Measurements from ENCODE around the gene IL22RA2. TPM values are rescaled to one million over a fixed set of nuclear protein-coding genes. Genes with fewer than 3 reads are reported as not detected.

Gene IL22RA2
- polyA plus RNA-seq, 1 donor (not counting 4 experiments of a cell fraction or from before 2014, with no cell fraction given), result 0.03 TPM

GRCh38 chr6:137166247-137167098, 7.0 kb downstream of the IL22RA2 start:
- H2AFZ ChIP-seq (ENCODE audit: control insufficient read depth, low read length), result no peak overlapping the region
- no peaks in the 10 kb centered on the region for H3K36me3 ChIP-seq (ENCODE audit: control insufficient read depth in 2 of 2, extremely low read depth in 1 of 2, insufficient read depth in 2 of 2, low read length in 2 of 2)
- H3K27me3 ChIP-seq (ENCODE audit: control insufficient read depth, extremely low read depth, insufficient read depth, low read length), result no peaks in the 10 kb centered on the region
- dilution Hi-C loops (cut with MboI; ENCODE audit: extremely low pct_ligation_motif_present, low sequenced_read_pairs), result no loop called here
- no peak overlapping the region for H3K27ac ChIP-seq (ENCODE audit: control insufficient read depth, insufficient read depth, low read length)
- H3K4me2 ChIP-seq (ENCODE audit: control insufficient read depth, extremely low read depth, insufficient read depth, low read depth, low read length), result no peak overlapping the region
- FAIRE-seq (no peak), DNase-seq (ENCODE audit: low read depth, low spot score) (no peak)
- no peak overlapping the region for H3K9ac ChIP-seq (ENCODE audit: control insufficient read depth, extremely low read depth, insufficient read depth, low read length)
- peaks cover 7% of the 10 kb centered on the region for H3K4me1 ChIP-seq (ENCODE audit: control insufficient read depth, extremely low read depth, insufficient read depth, low read length)
- peaks cover 6% of the 10 kb centered on the region for H3K9me3 ChIP-seq (ENCODE audit: control insufficient read depth, low read depth, low read length)
- H3K79me2 ChIP-seq (ENCODE audit: control insufficient read depth, insufficient read depth, low read length), result no peaks in the 10 kb centered on the region
- no peak overlapping the region for H3K4me3 ChIP-seq (ENCODE audit: control insufficient read depth in 2 of 3, extremely low read depth in 1 of 3, insufficient read depth in 2 of 3, low read depth in 1 of 3, low read length in 3 of 3)
- H3K9me1 ChIP-seq (ENCODE audit: control insufficient read depth, extremely low read depth, insufficient read depth, low read length), result no peaks in the 10 kb centered on the region
- TF ChIP-seq, protein P1, sequence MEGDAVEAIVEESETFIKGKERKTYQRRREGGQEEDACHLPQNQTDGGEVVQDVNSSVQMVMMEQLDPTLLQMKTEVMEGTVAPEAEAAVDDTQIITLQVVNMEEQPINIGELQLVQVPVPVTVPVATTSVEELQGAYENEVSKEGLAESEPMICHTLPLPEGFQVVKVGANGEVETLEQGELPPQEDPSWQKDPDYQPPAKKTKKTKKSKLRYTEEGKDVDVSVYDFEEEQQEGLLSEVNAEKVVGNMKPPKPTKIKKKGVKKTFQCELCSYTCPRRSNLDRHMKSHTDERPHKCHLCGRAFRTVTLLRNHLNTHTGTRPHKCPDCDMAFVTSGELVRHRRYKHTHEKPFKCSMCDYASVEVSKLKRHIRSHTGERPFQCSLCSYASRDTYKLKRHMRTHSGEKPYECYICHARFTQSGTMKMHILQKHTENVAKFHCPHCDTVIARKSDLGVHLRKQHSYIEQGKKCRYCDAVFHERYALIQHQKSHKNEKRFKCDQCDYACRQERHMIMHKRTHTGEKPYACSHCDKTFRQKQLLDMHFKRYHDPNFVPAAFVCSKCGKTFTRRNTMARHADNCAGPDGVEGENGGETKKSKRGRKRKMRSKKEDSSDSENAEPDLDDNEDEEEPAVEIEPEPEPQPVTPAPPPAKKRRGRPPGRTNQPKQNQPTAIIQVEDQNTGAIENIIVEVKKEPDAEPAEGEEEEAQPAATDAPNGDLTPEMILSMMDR (optimal IDR thresholded peaks at IDR 0.05 in 1 of 3, IDR thresholded peaks at IDR 0.05 in 1 of 3, conservative IDR thresholded peaks at IDR 0.05 in 1 of 3; ENCODE audit: extremely low read depth in 1 of 3, insufficient read depth in 2 of 3, low read length in 3 of 3), result no peak
- no peak for TF ChIP-seq EZH2 (IDR thresholded peaks at IDR 0.05; ENCODE audit: low read length)
- H4K20me1 ChIP-seq (ENCODE audit: control insufficient read depth, extremely low read depth, insufficient read depth, low read length), result no peaks in the 10 kb centered on the region

- peaks cover 6% of the 10 kb centered on the region for H3K9me3 ChIP-seq (ENCODE audit: control insufficient read depth, low read depth, low read length)
- H4K20me1 ChIP-seq (ENCODE audit: control insufficient read depth, extremely low read depth, insufficient read depth, low read length), result no peaks in the 10 kb centered on the region
- DNase-seq (ENCODE audit: low read depth, low spot score) (no peak), FAIRE-seq (peak; percentile 87)
- no peak overlapping the region for H3K4me2 ChIP-seq (ENCODE audit: control insufficient read depth, extremely low read depth, insufficient read depth, low read depth, low read length)
- TF ChIP-seq, protein P1 (optimal IDR thresholded peaks at IDR 0.05 in 1 of 3, IDR thresholded peaks at IDR 0.05 in 1 of 3, conservative IDR thresholded peaks at IDR 0.05 in 1 of 3; ENCODE audit: extremely low read depth in 1 of 3, insufficient read depth in 2 of 3, low read length in 3 of 3), result peak; percentile 74 to 77 (median 76)
- TF ChIP-seq EZH2 (IDR thresholded peaks at IDR 0.05; ENCODE audit: low read length), result no peak
- H3K4me1 ChIP-seq (ENCODE audit: control insufficient read depth, extremely low read depth, insufficient read depth, low read length), result peaks cover 16% of the 10 kb centered on the region
- H3K9me1 ChIP-seq (ENCODE audit: control insufficient read depth, extremely low read depth, insufficient read depth, low read length), result no peaks in the 10 kb centered on the region
- no peak overlapping the region for H3K9ac ChIP-seq (ENCODE audit: control insufficient read depth, extremely low read depth, insufficient read depth, low read length)
- H3K27ac ChIP-seq (ENCODE audit: control insufficient read depth, insufficient read depth, low read length), result no peak overlapping the region
- H3K27me3 ChIP-seq (ENCODE audit: control insufficient read depth, extremely low read depth, insufficient read depth, low read length), result no peaks in the 10 kb centered on the region
- H3K4me3 ChIP-seq (ENCODE audit: control insufficient read depth in 2 of 3, extremely low read depth in 1 of 3, insufficient read depth in 2 of 3, low read depth in 1 of 3, low read length in 3 of 3), result no peak overlapping the region
- dilution Hi-C loops (cut with MboI; ENCODE audit: extremely low pct_ligation_motif_present, low sequenced_read_pairs), result no loop called here
- no peaks in the 10 kb centered on the region for H3K79me2 ChIP-seq (ENCODE audit: control insufficient read depth, insufficient read depth, low read length)
- no peaks in the 10 kb centered on the region for H3K36me3 ChIP-seq (ENCODE audit: control insufficient read depth in 2 of 2, extremely low read depth in 1 of 2, insufficient read depth in 2 of 2, low read length in 2 of 2)
- no peak overlapping the region for H2AFZ ChIP-seq (ENCODE audit: control insufficient read depth, low read length)
Observed at GRCh38 chr6:137165375-137166246, 7.8 kb downstream of the IL22RA2 start.
